ENCODE data around the gene SOX6. TPM values are rescaled to one million over a fixed set of nuclear protein-coding genes. Genes with fewer than 3 reads are reported as not detected.
"Not testable (repeated sequence)": the region's sequence is repeated elsewhere in the genome, so short reads cannot be mapped to it uniquely, and the experiment has no call there.

Gene SOX6
- total RNA-seq, 1 donor from 2014 or later, result 39.3 TPM

GRCh38 chr11:16034074-16034473 is 322.3 kb downstream of the SOX6 start:
- no peak for DNase-seq

DNA sequence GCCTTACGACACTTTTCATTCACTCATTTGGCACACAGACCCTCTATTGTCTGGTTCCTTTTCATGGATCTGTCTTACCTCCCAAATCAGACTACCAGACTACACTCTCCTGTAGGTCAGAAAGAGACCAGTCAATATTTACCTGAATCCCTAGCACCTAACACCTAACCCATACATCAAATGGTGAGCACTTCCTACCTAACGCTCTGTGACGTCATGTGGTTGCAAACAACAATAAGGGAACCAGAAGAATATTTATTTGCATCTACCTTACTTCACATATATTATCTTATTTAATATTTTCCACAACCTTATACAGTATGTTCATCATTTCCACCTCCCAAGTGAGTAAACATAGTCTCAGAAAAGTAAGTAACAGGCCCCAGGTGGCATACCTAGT is 323.4 kb downstream of the SOX6 start:
- DNase-seq, result no peak

DNA sequence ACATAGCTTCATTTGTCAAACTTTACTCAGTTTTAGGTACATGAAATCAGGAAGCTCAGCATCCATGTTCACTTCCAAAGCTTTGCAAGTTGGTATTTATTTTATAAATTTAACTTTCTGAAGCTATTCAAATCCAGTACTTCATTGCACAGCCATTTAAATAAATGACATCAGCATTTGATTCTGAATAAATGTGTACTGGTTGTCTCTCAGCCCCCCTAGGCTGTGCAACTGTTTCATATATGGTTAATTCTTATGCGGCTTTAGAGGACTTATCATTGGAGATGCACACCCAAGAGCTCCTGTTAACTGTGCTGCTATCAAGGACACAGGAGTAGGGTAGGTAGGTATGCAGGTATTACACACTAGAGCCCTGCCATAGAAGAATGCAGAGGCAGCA is 325.1 kb downstream of the SOX6 start:
- DNase-seq, result no peak

GRCh38 chr11:16030664-16031063 is 325.7 kb downstream of the SOX6 start:
- DNase-seq, result no peak

DNA sequence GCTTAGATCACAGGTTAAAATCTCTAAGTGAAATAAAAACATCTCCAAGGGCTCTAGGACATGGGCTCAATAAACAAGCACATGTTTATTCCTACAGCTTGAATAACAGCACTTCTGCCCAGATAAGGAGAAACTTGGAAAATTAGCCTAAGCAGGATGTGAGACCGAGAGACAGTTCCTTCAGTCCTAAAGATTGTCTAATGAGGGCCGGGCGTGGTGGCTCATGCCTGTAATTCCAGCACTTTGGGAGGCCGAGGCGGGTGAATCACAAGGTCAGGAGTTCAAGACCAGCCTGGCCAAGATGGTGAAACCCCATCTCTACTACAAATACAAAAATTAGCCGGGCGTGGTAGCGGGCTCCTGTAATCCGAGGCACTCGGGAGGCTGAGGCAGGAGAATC is 327.2 kb downstream of the SOX6 start:
- not testable (repeated sequence) for DNase-seq

GRCh38 chr11:16028419-16028818 is 327.9 kb downstream of the SOX6 start:
- DNase-seq, result no peak

- DNase-seq, result no peak
Measured at GRCh38 chr11:16027621-16028020, 328.7 kb downstream of the SOX6 start.

- DNase-seq, result no peak
Measured at GRCh38 chr11:16026849-16027248, 329.5 kb downstream of the SOX6 start.

GRCh38 chr11:16018931-16019330 is 337.4 kb downstream of the SOX6 start:
- DNase-seq, result no peak

GRCh38 chr11:16016468-16016829 is 339.9 kb downstream of the SOX6 start:
- DNase-seq, result no peak

GRCh38 chr11:16015741-16016467 is 340.4 kb downstream of the SOX6 start:
- DNase-seq, result no peak

DNA sequence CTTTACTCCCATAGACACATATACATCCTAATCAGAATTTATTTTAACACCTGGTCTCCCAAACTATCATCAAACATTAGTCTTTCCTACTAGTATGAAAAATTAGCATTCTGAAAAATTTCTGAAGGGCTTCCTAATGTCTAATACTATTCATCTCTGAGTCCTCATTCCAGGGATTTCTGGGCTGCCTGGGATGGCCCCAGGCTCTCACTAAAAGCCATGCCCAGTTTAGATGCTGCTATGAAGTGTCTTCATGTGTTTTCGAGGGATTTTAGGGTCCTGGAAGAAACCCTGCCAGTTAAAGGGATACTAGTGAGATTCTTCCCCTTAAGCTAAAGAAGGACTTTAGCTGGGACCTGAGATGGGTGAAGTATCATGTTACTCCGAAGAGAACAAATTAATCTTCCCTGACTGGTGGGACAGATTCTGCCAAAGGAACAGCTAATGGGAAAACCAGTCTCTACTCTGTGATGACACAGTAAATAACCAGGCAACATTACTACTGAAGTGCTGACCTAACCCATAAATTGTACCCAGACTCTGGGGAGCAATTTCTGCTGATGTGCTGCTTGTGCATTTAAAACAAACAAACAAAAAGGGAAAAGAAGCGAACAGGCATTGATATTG is 342.6 kb downstream of the SOX6 start:
- no peak for DNase-seq

- DNase-seq, result no peak
Measured at GRCh38 chr11:16013242-16013641, 343.1 kb downstream of the SOX6 start.

DNA sequence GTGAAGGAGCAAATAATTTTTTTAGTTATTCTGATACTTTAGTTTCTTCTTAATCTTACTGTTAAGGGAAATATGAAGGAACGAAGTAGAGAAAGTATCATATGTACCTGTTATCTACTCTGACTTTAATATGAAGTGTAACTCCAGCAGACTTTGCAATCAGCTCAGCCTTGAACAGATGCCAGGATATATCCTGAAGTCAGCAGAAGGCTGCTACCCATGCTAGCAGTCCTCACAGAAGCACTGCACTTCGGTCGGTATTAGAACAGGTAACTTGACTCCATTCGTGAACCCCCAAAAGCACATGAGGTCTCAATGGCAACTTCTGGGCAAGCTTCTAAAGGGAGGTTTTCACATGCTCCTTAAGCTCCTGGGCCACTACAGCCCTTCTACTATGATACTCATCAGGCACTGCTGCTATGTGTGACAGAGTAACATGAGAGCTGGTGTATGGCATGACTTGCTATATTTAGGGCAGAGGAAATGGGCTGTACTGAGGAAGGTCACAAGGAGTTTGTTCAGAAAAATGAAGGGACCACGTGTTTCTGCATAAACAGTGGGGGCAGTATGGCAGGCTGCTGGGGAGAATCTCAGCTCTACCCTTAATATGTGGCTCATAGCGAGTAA is 344.1 kb downstream of the SOX6 start:
- no peak for DNase-seq

GRCh38 chr11:16011396-16011795 is 344.9 kb downstream of the SOX6 start:
- DNase-seq, result no peak

DNA sequence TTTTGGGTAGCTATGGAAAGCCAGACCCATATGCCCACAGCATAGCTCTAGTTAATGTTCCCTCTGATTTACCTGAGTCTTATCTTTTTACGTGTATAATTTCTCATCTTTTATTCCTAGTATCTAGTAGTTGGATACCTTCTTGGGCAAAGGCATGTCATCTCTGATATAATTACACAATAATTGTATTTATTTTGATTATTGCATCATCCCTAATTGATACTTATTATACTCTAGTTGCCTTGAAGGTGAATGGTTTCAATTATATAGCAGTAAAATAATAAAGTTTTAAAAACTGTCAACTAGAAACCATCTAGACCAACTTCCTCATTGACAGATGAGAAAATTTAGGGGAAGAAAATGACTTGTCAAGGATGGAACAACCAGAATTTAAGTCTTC is 347.3 kb downstream of the SOX6 start:
- DNase-seq, result no peak

- DNase-seq, result no peak
Measured at GRCh38 chr11:16007514-16007913, 348.8 kb downstream of the SOX6 start.

- DNase-seq, result no peak
Measured at GRCh38 chr11:16002942-16003341, 353.4 kb downstream of the SOX6 start.

GRCh38 chr11:16001899-16002426 is 354.4 kb downstream of the SOX6 start:
- DNase-seq, result no peak

DNA sequence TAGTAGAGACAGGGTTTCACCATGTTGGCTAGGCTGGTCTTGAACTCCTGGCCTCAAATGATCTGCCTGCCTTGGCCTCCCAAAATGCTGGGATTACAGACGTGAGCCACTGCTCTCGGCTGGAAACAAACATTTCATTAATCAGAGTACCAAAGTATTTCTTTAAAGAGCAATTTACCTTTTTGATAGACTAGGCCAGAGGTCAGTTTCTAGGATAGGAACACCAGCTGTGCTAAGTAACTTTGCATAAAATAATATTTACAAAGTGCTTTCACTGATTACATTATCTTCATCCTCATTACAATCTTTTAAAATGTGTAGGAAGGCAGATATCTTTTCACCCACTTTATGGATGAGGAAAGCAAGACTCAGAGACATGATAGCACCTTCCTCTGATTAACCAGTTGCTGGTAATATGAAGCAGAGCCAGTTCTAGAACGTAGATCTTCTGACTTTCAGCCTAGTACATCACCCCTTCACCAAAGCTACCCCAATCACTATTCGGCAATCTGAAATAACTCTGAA is 355.2 kb downstream of the SOX6 start:
- DNase-seq, result no peak

DNA sequence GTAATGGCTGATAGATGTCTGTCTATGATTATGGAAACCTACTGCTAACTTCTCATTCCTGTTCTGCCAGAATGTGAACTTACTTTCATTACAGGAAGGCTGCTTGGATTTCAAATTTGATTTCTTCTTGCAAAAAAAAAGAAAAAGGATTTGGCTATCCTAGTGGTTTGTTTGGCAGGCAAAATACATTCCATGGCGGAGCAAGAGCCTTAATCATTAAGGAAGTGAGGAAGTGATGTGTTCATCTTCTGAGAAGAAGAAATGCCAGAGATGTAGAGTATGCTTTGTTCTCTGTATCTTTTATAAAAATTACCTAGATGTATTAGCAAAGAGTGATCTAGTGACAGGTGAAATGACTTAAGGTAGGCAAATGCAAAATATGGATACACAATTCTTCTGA is 356.3 kb downstream of the SOX6 start:
- DNase-seq, result no peak

DNA sequence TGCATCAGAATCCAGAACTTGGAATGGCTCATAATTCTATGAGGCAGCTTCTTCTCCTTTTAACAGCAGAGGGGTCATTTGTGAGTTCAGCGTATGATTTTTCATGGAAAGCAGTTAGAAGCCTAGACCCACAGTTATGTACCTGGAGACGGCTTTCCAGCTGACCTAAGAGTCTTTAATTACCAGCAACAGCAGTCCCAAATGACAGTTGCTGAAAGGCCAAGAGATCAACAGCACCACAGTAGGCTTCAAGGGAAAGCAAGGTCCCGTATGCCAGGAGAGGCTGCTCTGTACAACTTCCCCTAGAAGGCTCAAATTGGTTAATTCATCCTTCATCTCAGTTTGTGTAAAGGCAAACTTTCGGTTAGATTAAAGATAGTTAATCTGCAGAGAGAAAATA is 363.0 kb downstream of the SOX6 start:
- DNase-seq, result no peak

DNA sequence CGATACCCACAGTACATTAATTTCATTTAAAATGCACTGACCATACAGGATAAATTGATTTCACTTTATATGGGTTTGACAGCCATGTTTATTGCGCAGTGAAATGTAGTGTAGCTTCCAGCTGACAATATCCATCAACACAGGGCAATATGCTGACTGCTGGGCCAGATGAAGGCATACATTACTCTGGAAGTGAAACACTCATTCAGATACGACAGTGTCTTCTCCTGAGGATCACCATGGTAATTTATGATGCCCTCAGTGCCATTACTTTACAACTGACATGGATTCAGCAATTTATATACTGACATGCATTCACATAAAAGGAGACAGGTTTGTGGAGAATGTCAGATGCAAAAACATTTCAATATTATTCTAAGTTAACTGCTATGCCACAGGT is 365.1 kb downstream of the SOX6 start:
- DNase-seq, result no peak
